RWPE1 (cell line): Measurements from ENCODE around the gene KDM1A.
A peak's percentile ranks its signal among the peaks of the same experiment; 100 is the strongest.

Experiments
- CTCF ChIA-PET: fragments of 350-600 bp; sonication (Branson Sonifier 250); formaldehyde crosslinking; extraction: SDS; loops from one replicate; lab custom pipeline; 2021; lab: Yijun Ruan, JAX
- POLR2A ChIA-PET: fragments of 400-600 bp; formaldehyde crosslinking; extraction: SDS; loops from one replicate; lab custom pipeline; 2020; ENCODE audit warnings: antibody characterized with exemption; ENCODE audit not compliant: low non-redundant PET; lab: Yijun Ruan, JAX
- DNase-seq: peaks from one replicate; pipeline ENCODE4 v3.0.0; 2012; ENCODE audit warnings: low spot score
- H3K27ac ChIP-seq: fragments of 450-650 bp; 2 replicates; pipeline ENCODE4 v1.5.1; 2017
- CTCF ChIP-seq: fragments of 450-650 bp; conservative IDR thresholded peaks from 2 replicates; pipeline ENCODE4 v1.5.1; 2017; ENCODE audit warnings: low read depth, mild to moderate bottlenecking

Gene KDM1A

DNA sequence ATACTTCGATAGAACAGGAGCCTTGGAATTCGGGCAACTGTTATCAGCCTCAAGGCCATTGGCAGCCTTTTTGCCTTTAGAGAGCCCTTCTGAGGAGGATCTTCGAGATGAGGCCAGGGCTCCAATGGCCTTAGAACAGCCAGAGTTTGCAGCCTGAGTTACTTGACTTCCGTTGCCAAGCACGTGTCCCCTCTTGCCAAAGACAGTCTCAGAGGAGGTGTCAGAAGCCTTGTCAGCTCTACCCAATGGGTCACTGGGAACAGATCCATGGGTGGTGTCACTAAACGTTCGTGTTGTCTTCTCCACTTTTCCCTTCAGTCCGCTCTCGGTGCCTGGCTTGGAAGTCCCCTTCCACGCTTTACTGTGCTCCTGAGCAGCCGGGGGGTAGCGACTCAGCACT is 73.2 kb downstream of the KDM1A start:
- TF ChIP-seq CTCF, result no peak
- ChIA-PET POLR2A (no interaction called here), CTCF (interaction anchor here (0.6 to 0.8 kb wide), 2 partner anchors 91 to 107 kb away, joined by 3 read pairs; no protein-coding TSS in a partner anchor)

GRCh38 chr1:23097316-23097715 is 78.0 kb downstream of the KDM1A start:
- no peak for DNase-seq
- POLR2A ChIA-PET, result no interaction called here
- no peak overlapping the region for H3K27ac ChIP-seq
- TF ChIP-seq CTCF, result no peak
- CTCF ChIA-PET, result interaction anchor here (0.6 to 1.2 kb wide), 3 partner anchors 87 to 133 kb away, joined by 3 to 9 read pairs (median 4); no protein-coding TSS in a partner anchor

More for the DNA sequence above, 73.2 kb downstream of the KDM1A start:
- peak overlapping the region; percentile 23; the same call in 1 of the 2 replicates for H3K27ac ChIP-seq
- DNase-seq, result no peak

DNA sequence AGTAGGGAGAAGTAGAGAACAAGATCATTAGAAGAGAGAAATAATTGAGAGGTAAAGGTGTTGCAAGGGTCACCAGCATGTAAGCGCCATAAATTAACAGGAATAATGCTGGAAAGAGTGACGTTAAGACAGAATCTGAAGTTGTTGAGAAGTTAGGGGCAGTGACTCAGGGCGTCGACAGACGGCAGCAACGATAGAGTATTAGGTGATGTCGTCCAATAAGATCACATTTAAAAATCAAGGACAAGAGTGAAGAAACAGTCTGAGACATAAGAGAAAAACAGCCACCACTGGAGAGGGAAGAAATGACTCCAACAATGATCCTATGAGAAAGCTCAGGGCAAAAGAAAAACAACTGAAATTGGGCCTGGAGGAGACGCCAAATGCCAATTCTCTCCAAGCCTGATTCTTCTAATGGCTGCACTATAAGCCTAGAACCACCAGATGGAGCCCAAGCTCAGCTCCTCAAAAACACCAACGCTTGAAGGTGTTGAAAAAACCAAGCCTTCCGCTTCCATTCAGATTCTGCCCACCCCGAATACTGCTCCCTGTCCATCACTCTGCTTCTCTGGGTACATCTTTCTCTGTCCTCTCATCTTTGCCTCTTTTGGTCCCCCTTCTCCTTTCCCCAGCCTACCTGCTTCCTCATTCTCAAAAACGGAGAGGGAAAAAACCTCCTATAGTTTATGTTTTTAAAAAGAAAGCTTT is 79.3 kb downstream of the KDM1A start:
- POLR2A ChIA-PET, result no interaction called here
- peak; percentile 94 for TF ChIP-seq CTCF
- peak; percentile 60 for DNase-seq
- CTCF ChIA-PET, result interaction anchor here (0.6 to 2.8 kb wide), 9 partner anchors 9 to 841 kb away, joined by 3 to 67 read pairs (median 3); no protein-coding TSS in a partner anchor
- no peak overlapping the region for H3K27ac ChIP-seq

- CTCF ChIA-PET, result interaction anchor here (0.8 to 2.8 kb wide), 7 partner anchors 9 to 86 kb away, joined by 3 to 67 read pairs (median 3); no protein-coding TSS in a partner anchor
- TF ChIP-seq CTCF, result no peak
- POLR2A ChIA-PET, result no interaction called here
- H3K27ac ChIP-seq, result no peak overlapping the region
- no peak for DNase-seq
These were observed 79.9 kb downstream of the KDM1A start for GRCh38 chr1:23099171-23099536.

- peak; percentile 80 for DNase-seq
- no peak for TF ChIP-seq CTCF
- POLR2A ChIA-PET, result interaction anchor here (0.6 kb wide), 1 partner anchor 117 kb away, joined by 3 read pairs; the partner anchor contains the start of gene HTR1D
- H3K27ac ChIP-seq, result no peak overlapping the region
- CTCF ChIA-PET, result interaction anchor here (1.2 to 2.8 kb wide), 3 partner anchors 51 to 85 kb away, joined by 3 to 67 read pairs (median 5); no protein-coding TSS in a partner anchor
These were observed 80.9 kb downstream of the KDM1A start for GRCh38 chr1:23100074-23100748.

- peak; percentile 36 for DNase-seq
- CTCF ChIA-PET, result interaction anchor here (0.7 to 2.8 kb wide), 2 partner anchors 84 to 408 kb away, joined by 3 to 67 read pairs; no protein-coding TSS in a partner anchor
- no peak overlapping the region for H3K27ac ChIP-seq
- POLR2A ChIA-PET, result interaction anchor here (0.6 kb wide), 1 partner anchor 116 kb away, joined by 3 read pairs; the partner anchor contains the start of gene HTR1D
- no peak for TF ChIP-seq CTCF
These were observed 82.0 kb downstream of the KDM1A start for GRCh38 chr1:23101101-23101827.
